DMS153 treated with DMSO at 0.1 percent for 48 hours (cell line): Measurements from ENCODE around the gene CXCR6.

Experiments used
- DNase-seq: peaks from one replicate; lab custom pipeline; 2025; ENCODE audit not compliant: unreplicated experiment; lab: John Stamatoyannopoulos, UW

The CXCR6 gene

DNA sequence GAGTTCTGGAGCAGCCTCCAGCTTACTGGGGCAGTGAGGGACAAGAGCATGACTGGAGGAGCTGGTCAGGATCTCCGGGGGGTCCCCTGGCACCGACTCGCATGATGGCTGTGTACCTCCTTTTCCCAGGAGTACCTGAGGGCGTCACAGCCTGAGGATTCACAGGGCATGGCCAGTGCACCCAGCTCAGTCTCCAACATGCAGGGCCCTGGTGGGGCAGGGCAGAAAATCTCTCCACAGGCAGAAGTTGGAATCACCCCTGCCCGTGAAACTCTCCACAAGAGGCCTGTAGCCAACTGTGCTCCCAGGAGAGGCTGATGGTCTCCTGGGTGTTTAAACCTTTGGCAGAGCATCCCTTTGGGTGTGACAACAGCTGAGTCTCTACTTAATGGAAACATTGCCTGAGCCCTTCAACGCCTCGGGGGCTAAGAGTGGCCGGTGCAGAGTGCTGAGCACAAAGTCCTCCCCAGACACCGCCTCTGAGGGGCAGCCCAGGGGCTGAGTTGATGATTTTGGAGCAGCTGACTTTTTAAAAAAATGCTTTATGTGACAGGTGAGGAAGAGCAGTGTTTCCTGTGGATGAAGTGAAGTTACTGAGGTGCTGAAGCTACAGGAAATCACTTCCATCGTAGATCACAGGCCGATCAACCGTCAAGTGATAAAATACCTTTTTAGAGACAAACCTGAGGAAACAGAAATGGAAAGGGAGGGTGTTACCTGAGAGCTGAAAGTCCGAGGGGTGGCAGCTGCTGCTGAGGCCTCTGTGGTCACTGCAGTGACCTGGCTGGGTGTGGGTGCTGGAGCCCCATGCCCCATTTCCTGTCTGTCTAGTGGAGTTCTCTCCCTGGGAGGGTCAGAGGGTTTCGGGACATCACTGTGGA, 21.9 kb upstream of the CXCR6 start:
- no peak for DNase-seq

DNA sequence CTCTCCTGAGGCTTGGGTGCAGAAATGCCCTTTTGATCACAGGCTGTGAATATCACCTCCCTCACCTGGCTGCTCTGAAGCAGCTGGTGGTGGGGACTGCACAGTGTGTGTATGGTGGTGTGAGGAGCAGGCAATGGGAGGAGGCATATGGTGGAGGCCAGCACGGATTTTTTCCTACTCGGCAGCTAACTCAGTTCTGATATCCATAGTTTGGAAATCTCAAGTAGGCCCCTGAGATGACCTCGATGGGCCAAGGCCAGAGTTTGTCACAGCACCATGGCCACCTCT, 21.3 kb upstream of the CXCR6 start:
- no peak for DNase-seq

DNA sequence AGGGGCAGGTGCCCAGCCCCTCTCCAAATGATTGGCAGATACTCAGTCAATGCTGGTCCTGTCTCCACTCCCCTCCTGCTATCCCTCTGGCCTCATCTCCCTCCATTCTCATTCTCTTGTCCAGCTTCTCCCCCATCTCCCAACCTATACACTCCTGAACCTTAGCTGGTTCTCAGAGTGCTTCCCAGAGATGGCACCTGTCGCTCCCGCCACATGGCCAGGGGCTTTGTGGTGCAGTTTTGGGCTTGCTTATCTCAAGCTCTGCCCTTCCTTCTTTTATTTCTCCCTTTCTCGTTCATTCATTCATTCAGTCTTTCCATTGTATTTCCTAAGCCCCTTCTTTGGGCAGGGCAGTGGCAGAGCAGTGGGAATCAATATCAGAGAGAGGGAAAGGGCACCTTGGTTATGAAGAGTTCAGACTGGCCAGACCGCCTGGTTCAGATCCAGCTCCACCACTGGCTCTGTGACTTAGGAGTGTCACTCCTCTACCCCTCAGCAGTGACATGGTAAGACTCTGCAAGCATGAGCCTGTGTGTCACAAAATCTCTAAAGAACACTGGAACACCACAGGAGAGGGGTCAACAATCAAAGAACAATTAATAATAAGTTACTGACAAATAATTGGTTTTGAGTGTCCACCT, 20.2 kb upstream of the CXCR6 start:
- no peak for DNase-seq

DNA sequence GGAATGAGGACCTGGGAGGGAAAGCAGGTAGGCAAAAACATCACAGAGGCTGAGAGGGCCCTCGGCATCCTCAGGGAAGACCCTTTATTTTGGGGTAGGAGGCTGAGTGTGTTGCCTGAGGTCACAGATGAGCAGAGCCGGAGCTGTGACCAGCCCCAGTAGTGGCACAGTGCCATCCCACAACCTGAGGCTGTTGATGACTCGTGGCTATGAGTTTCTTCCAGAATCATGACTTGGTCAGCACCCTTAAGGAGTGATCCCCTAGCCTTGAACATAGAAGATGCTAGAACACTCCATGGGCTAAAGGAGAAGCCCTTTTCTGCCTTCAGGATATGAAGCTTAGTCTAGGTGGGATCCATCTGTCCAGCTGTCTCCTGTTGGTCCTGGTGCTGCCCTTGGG, 19.5 kb upstream of the CXCR6 start:
- DNase-seq: no peak

DNA sequence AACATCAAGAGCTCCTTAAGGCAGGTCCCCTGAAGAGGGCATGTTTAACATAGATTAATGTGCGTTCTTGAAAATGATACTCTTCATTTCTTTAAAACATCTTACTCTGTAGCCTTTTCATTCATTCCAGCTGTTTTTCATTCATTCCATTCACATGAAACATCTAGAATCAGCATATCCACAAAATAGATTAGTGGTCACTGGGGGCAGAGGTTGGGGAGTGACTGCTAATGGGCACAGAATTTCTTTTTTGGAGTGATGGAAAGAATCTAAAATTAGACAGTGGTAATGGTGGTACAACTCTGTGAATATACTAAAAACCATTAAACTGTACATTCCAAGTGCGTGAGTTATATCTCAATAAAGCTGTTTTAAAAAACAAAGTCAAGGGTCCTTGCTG, 15.4 kb upstream of the CXCR6 start:
- no peak for DNase-seq

DNA sequence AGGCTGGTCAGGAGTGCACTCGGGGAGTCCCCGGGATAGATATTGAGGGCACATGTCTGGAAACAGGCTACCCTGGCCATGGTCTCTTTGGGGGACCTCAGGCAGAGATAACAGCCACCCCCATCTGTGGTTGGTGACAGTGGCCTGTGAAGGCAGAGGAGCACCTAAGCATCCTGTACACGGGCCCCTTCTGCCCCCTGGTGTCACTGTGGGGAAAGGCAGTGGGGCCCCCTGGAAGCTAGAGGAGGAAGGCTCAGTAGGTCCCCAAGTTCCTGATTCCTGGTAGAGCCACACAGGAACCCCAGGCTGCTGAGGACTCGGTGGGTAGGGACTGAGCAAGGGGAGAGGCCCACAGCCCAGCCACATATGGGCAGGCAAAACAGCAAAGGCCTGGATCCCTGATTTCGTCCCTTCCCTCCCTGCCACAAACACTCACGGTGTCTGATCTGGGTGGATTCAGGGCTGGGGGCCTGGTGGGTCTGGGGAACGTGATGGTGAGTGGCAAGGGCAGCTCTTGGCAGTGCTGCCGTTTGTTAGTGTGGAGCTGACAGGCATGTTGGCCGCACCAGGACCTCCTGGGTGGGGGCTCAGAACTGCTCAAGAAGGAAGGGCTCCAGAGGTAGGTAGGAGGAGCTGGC, 14.1 kb upstream of the CXCR6 start:
- DNase-seq: no peak

DNA sequence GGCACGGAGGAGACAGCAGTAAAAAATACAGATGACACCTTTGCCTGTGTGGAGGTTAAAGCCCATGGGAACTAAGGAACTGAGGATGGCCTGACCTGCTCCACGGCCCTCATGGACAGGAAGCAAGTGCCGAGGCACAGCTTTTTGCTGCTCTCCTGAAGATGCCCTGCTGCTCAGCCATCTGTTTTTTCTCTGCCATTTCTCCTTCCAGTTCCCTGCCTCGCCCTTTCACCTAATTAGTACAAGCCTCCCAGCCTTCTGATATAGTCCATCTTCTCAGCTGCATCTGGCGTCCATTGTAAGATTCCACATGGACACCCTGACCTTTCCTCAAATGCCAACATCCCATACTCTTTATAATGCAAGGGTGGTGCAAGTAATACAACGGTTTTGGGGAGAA, 11.8 kb upstream of the CXCR6 start:
- no peak for DNase-seq

DNA sequence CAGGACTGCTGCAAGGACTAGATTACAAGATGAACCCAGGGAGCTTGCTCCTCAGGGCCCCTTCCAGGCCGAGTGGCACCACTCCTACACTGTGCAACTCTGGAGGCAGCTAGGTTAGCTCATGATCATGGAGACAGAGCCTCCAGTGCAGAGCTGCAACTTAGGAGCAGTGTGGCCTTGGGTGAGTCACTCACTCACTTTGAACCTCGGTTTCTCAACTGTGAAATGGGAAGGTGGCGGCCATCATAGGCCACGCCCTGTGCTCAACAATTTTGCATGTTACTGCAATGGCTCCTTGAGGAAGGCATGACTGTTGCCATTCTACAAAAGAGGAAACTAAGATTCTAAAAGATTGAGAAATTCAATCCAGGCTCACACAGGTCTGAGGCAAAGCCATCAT, 11.2 kb upstream of the CXCR6 start:
- DNase-seq: no peak

DNA sequence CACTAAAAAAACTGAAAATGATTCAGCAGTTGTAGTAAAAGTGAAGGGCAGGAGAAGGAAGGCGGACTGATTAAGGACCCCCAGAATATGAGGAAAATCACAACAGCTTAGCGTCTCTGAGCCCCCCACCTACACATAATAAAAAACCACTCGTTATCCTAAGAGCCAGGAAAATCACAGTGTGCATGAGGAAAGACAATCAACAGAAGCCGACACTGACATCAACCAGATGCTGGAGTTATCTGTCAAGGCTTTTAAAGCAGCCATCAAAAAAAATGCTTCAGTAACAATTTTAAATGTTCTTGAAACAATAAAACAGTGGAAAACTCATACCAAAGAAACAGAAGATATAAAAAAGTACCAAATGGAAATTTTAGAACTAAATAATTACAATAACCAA, 9.7 kb upstream of the CXCR6 start:
- DNase-seq: no peak

DNA sequence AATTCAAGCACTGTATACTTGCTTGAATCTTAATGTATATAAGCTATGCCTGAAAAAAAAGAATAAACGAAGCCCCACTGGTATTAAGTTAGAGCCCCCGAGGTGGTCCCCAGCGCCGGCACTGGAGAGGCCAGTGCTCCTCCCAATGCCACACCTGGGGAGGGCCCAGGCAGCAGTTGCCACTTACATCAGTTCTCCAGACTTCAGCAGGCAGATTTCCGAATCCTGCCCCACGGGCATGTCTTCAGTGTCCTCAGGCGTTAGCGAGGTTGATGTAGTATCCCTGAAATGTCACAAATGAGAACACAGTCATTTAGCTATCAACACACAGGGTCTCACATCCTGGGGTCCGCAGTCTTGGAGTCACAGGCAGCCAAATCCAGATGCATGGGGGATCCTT, 7.0 kb upstream of the CXCR6 start:
- DNase-seq: no peak

DNA sequence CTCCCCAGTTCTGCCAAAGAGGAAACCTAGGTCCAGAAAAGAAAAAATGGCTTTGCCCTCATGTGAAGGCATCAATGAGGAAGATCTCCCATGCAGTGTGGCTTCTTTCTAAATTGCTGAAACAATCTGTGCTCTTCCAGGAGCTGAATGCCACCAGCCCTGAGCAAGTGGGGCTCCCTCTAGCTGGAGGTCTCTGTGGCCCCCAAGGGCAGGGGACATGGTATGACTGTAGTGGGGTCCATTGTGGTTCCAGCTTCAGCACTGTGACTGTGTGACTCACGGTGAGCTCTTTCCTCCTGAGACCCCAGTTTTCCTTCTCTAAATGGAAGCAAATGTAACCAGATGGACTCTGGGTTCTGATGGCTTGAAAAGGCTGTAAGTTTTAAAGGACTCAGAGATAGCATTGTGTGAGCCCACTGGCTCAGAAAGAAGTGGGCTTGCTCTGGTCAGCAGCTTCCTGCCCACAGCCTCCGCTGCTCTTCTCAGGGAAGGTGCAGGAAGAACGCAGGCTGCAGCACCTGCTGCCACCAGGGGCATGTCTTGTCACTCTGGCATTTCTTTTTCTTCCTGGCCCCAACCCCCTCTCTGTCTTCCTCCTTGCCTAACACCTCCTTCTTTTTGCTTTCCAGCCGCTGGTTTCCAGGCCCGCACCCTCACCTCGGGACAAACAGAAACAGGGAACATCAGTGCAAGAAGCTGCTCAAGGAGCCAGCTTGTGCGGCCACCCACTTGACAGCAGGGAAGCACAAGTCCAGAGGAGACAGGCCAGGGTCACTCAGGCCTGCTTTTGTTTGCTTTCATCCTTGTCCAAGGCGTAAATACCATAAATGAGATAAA, 5.8 kb upstream of the CXCR6 start:
- DNase-seq: no peak

DNA sequence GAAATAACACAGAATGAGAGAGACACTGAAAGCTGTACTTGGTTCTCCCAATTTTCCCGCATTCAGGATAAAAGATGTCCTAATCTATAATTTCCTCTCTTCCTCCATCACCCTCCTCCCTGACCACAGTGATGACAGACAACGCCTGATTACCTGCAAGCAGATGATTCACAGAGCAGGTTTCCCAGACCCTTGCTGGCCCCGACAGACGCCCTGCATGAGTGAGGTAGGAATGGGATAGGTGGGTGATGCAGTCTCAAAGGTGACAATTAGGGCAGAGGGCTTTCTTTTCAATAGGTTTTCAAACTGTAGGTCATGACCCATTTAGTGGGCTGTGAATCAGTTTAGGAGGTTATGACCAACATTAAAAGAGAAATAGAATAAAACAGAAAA, 5.2 kb upstream of the CXCR6 start:
- DNase-seq: no peak

DNA sequence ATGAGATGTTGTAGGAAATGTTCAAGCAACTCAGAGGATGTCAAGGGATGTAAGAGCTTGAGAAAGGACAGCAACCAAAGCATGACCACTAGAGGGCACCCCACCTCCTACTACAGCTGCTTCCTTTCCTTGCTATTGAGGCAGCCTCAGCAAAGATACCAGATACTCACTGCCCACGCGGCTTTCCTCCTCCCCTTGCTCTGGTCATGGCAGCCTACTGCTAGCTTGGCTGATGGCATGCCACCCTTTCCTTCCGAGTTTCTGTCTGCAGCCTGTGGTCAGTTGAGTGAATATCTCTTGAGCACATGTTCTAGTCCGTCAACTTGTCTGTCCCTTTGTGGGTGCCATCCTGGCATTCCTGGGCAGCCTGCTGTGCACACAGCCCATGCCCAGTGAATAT, 4.4 kb upstream of the CXCR6 start:
- peak; percentile 29 for DNase-seq

DNA sequence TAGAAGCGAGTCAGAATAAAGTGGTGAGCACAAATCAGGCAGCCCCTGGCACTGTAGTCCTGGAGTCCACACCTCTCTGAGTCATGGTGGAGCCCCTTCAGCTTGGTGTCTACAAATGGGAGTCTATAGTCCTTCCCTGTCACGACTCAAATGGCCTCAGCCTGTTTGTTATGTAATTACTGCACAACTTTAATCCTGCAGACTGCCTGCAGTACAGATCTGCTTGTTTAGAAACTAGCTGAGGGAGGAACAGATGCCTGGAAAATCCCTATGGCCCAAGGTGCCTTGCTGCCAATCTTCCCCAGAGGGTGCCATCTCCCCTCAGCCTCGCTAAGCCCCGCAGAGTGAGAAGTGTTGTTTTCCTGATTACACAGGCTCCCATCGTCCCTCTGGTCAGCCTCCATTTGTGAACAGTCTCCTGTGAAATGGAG, 3.9 kb upstream of the CXCR6 start:
- no peak for DNase-seq

DNA sequence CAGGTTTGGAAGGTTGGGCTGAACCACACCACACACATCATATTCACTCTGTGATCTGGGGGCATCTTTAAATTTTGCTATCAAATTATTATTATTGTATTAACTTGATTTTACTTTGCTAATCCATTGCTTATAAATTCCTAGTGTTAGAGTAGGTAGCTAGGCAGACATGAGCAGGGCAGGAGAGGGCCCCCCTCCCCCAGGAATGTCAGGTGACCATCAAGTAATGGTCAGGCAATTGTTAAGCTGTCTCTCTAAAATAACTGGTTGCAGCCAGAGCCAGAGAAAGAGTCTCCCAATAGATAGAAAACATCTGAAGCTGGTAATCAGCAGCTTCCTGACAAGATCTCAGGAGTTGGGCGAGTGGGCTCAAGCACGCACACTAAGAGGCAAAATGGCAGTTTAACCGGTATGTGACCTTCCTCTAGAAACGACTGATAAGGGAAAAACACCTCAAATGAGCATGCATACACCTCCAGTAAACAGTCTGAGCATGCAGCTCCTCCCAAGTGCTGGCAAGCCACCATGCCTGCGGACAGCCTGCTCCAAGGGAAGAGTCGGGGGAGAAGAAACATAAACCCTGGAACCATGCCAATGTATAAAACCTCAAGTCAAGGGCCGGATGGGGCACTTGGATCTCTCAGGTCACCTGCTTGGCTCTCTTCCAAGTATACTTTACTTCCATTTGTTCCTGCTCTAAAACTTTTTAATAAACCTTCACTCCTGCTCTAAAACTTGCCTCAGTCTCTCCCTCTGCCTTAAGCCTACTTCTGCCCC, 3.1 kb upstream of the CXCR6 start:
- no peak for DNase-seq

DNA sequence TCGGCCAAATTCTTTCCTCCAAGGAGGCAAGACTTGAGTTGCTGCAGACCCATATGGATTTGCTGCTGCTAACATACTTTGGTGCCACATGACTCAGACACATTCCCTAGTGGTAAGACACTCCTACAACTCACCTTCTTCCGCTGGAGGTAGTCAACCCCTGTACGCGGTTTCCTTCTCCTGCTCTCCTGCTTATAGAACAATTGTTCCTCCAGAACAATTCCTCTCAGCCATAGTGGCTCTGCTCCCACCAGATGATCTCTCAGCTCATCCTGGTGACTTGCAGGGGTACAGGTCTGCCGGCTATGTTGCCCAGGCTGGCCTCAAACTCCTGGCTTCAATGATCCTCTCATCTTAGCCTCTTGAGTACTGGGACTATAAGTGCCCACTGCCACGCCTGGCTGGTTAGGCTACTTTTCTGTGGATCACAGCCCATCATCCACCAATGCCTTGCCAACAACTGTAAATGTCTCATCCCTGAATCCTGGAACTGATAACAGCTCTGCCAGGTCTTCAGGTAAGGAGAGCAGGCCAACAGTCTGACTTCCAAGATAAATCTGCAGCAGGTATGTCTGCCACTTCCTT, 2.4 kb upstream of the CXCR6 start:
- DNase-seq: no peak

DNA sequence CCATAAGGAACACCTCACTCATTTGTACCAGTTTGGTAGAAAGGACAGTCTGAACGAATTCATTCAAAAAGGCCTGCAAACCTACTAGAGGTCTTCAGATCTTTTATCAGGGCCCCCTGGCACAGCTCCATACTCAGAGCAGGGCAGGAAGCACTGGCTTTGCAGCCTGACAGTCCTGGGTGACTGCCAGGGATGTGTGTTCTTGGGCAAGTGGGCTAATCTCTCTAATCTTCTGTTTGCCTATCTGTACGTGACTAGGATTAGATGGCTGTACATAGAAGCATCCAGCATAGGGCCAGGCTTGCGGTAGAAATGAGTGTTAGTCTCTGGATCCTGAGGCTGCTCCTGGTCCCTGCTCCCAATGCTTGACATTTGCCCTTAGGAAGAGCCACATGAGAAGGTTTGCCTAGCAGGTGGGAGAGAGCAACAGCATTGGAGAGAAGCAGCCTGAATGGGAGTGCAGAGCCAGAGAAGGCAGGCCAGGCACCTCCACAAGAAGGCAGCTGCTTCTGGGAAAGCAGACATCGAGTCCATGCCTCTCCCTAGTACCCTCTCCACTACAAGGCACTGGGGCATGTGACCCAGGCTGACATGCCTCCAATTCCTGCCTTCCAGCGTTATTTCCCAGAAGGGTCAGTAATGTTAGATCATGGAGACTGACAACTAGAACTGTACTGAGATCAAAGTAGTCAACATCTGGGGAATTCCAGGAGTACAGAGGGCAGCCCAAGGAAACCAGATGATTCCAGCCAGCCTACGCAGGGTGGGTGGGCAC, 1.0 kb upstream of the CXCR6 start:
- no peak for DNase-seq

DNA sequence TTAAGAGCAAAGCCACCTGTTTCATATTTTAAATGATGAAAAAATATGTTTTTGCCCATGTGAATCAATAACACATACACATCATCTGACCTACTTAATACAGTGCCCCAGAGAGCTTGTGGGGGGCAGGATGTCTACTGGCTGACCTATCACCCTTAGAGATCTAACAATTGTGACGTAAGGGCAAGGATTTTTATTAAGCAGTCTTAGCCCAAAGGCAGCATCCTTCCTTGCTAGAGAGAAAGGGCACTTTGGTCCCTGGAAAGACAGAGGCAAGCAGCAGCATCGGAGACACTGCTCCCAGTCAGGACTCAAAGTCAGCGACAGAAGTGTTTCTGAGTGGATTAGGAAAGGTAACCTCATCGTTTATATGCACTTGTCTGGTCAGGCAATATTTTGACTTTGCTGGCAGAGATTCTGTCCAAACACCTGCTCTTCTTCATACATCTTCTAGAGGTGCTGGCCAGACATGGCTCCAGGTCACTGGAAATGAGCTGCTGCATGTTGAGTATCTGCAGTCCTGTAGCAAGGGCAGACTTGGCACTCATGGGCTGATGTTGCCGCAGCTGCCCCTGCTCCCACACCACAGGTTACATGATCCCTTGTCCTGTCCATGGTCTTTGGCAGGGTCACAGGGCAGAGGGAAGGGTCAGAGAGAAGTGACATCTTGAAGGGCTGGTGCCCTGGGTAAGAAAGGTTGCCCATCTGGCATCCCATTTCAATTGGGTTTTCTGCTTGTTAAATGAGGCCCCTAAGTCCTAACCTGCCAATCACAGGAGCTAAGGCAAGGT, 1.8 kb downstream of the CXCR6 start:
- no peak for DNase-seq

DNA sequence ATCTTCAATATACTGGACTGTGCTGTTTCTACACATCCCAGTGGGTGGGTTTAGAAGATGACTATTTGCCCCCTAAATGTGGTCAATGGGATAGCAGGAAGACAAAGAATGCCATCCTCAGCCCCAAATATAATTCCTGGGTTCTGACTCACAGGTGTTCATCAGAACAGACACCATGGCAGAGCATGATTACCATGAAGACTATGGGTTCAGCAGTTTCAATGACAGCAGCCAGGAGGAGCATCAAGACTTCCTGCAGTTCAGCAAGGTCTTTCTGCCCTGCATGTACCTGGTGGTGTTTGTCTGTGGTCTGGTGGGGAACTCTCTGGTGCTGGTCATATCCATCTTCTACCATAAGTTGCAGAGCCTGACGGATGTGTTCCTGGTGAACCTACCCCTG, 3.0 kb downstream of the CXCR6 start:
- DNase-seq: no peak
